ENCODE measurements around the gene SPATA12.

The SPATA12 gene, protein sequence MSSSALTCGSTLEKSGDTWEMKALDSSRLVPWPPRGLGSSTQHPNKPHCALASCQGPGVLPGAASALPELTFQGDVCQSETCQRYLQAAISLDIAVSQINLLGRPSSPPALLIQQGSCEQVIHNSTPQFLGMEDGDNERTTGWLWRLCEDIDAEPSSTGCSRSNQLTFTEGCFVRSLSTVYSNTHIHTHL

GRCh38 chr3:57060089-57060821 is at the start of gene SPATA12:
Gene SPATA12, plus strand, starts transcription at chr3:57060664. Its CDS starts 13,031 bp downstream, at chr3:57073695.
- TF ChIP-seq, protein P1, sequence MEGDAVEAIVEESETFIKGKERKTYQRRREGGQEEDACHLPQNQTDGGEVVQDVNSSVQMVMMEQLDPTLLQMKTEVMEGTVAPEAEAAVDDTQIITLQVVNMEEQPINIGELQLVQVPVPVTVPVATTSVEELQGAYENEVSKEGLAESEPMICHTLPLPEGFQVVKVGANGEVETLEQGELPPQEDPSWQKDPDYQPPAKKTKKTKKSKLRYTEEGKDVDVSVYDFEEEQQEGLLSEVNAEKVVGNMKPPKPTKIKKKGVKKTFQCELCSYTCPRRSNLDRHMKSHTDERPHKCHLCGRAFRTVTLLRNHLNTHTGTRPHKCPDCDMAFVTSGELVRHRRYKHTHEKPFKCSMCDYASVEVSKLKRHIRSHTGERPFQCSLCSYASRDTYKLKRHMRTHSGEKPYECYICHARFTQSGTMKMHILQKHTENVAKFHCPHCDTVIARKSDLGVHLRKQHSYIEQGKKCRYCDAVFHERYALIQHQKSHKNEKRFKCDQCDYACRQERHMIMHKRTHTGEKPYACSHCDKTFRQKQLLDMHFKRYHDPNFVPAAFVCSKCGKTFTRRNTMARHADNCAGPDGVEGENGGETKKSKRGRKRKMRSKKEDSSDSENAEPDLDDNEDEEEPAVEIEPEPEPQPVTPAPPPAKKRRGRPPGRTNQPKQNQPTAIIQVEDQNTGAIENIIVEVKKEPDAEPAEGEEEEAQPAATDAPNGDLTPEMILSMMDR (IDR thresholded peaks at IDR 0.05): no peak
- H3K9me3 ChIP-seq (ENCODE audit: control insufficient read depth, low read length): no peaks in the 10 kb centered on the region
- no peaks in the 10 kb centered on the region for H3K36me3 ChIP-seq (ENCODE audit: control insufficient read depth, insufficient read depth, low read length)
- peaks cover 48% of the 10 kb centered on the region for H3K79me2 ChIP-seq
- H3K4me1 ChIP-seq: peaks cover 3% of the 10 kb centered on the region
- no peak within 1 kb of the TSS for H3K4me3 ChIP-seq (ENCODE audit: low read depth, low read length)
- no peak within 1 kb of the TSS for H2AFZ ChIP-seq
- no peak within 1 kb of the TSS for H3K4me2 ChIP-seq (ENCODE audit: low read length)
- no peak within 1 kb of the TSS for H3K9ac ChIP-seq
- no peaks in the 10 kb centered on the region for H3K27me3 ChIP-seq (ENCODE audit: control insufficient read depth, insufficient read depth, low read length)
- no peak within 1 kb of the TSS for H3K27ac ChIP-seq

DNA sequence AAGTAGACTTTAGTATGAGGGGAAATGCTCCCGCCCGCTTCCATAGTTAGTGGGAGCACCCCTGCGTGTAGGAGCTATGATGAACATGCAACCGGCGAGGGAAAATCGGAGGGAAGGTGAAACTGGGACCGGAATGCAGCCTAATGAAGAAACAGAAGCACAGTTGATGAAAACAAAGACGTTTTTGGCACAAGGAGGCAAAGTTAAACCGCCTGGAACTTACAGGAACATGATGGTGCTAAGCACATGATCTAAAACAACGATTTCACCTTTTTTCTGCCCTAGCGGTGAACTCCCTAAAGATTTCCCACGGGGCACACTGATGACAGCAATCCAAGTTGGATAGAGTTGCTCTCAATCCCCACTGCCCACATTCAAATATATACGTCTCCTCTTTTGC is 49.4 kb upstream of the SPATA12 start:
- Histone ChIP-seq H3K9ac (no peak overlapping the region), H2AFZ (peak overlapping the region; percentile 22), H3K4me3 (ENCODE audit: low read depth, low read length) (no peak overlapping the region), H3K4me1 (peaks cover 39% of the 10 kb centered on the region), H3K36me3 (ENCODE audit: control insufficient read depth, insufficient read depth, low read length) (no peaks in the 10 kb centered on the region), H3K27me3 (ENCODE audit: control insufficient read depth, insufficient read depth, low read length) (no peaks in the 10 kb centered on the region), H3K4me2 (ENCODE audit: low read length) (peak overlapping the region; percentile 50), H3K27ac (no peak overlapping the region), H3K79me2 (peaks cover 4% of the 10 kb centered on the region), H3K9me3 (ENCODE audit: control insufficient read depth, low read length) (no peaks in the 10 kb centered on the region)
- TF ChIP-seq, protein P1 (IDR thresholded peaks at IDR 0.05): no peak

DNA sequence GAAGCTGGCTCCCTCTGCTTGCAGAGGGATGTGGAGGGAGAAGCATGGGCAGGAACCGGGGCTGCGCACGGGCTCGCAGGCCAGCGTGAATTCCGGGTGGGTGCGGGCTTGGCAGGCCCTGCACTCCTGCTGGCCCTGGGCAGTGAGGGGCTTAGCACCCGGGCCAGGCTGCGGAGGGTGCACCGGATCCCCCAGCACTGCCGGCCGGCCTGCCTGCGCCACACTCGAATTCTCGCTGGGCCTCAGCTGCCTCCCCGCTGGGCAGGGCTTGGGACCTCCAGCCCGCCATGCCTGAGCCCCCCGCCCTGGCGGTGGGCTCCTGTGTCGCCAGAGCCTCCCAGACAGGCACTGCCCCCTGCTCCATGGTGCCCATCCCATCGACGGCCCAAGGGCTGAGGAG is 47.6 kb upstream of the SPATA12 start:
- no peak overlapping the region for H3K9ac ChIP-seq
- peaks cover 11% of the 10 kb centered on the region for H3K79me2 ChIP-seq
- H3K27ac ChIP-seq: no peak overlapping the region
- TF ChIP-seq, protein P1 (IDR thresholded peaks at IDR 0.05): no peak
- H3K36me3 ChIP-seq (ENCODE audit: control insufficient read depth, insufficient read depth, low read length): no peaks in the 10 kb centered on the region
- peaks cover 34% of the 10 kb centered on the region for H3K4me1 ChIP-seq
- no peaks in the 10 kb centered on the region for H3K9me3 ChIP-seq (ENCODE audit: control insufficient read depth, low read length)
- H2AFZ ChIP-seq: no peak overlapping the region
- H3K4me2 ChIP-seq (ENCODE audit: low read length): no peak overlapping the region
- no peak overlapping the region for H3K4me3 ChIP-seq (ENCODE audit: low read depth, low read length)
- H3K27me3 ChIP-seq (ENCODE audit: control insufficient read depth, insufficient read depth, low read length): no peaks in the 10 kb centered on the region

- TF ChIP-seq, protein P1 (IDR thresholded peaks at IDR 0.05): no peak
- Histone ChIP-seq H3K79me2 (peaks cover 15% of the 10 kb centered on the region), H3K4me3 (ENCODE audit: low read depth, low read length) (no peak overlapping the region), H3K27ac (no peak overlapping the region), H3K9me3 (ENCODE audit: control insufficient read depth, low read length) (no peaks in the 10 kb centered on the region), H2AFZ (no peak overlapping the region), H3K4me2 (ENCODE audit: low read length) (peak overlapping the region; percentile 28), H3K9ac (no peak overlapping the region), H3K27me3 (ENCODE audit: control insufficient read depth, insufficient read depth, low read length) (no peaks in the 10 kb centered on the region), H3K36me3 (ENCODE audit: control insufficient read depth, insufficient read depth, low read length) (no peaks in the 10 kb centered on the region), H3K4me1 (peaks cover 26% of the 10 kb centered on the region)
These were observed 45.1 kb upstream of the SPATA12 start for GRCh38 chr3:57015350-57015729.
